GM18499 (cell line): ENCODE results near the gene OR9Q1.
"Not testable (repeated sequence)": the region's sequence is repeated elsewhere in the genome, so short reads cannot be mapped to it uniquely, and the experiment has no call there.

Source experiments
- ATAC-seq: cut with Tn5 transposase; IDR thresholded peaks from one replicate; pipeline ENCODE4 v1.9.1; 2021; ENCODE audit warnings: moderate number of reproducible peaks; ENCODE audit not compliant: insufficient read depth, unreplicated experiment

OR9Q1 gene

GRCh38 chr11:58125469-58125868 is 101.8 kb downstream of the OR9Q1 start, which contains the start of gene OR9I1:
Gene OR9I1 (minus strand): TSS chr11:58125530. CDS start chr11:58119444, 6,086 bp downstream.
- no peak for ATAC-seq

GRCh38 chr11:58127350-58127749 is 103.7 kb downstream of the OR9Q1 start:
- ATAC-seq: no peak

- no peak for ATAC-seq
These were observed 109.8 kb downstream of the OR9Q1 start for GRCh38 chr11:58133309-58134076.

- ATAC-seq: no peak
These were observed 110.5 kb downstream of the OR9Q1 start for GRCh38 chr11:58134151-58134550.

- no peak for ATAC-seq
These were observed 111.5 kb downstream of the OR9Q1 start for GRCh38 chr11:58135171-58135570.

GRCh38 chr11:58142761-58143160 is 119.1 kb downstream of the OR9Q1 start:
- ATAC-seq: no peak

- ATAC-seq: no peak
These were observed 129.1 kb downstream of the OR9Q1 start for GRCh38 chr11:58152781-58153180.

GRCh38 chr11:58164389-58164788 is 140.7 kb downstream of the OR9Q1 start:
- no peak for ATAC-seq

GRCh38 chr11:58164990-58165389 is 141.3 kb downstream of the OR9Q1 start:
- no peak for ATAC-seq

- ATAC-seq: no peak
These were observed 141.9 kb downstream of the OR9Q1 start for GRCh38 chr11:58165504-58166106.

GRCh38 chr11:58177409-58178054 is 153.9 kb downstream of the OR9Q1 start:
- ATAC-seq: no peak

- no peak for ATAC-seq
These were observed 154.8 kb downstream of the OR9Q1 start for GRCh38 chr11:58178444-58178843.

GRCh38 chr11:58179648-58180047 is 156.0 kb downstream of the OR9Q1 start:
- no peak for ATAC-seq

- no peak for ATAC-seq
These were observed 163.3 kb downstream of the OR9Q1 start for GRCh38 chr11:58186938-58187337.

GRCh38 chr11:58188770-58189169 is 165.1 kb downstream of the OR9Q1 start, which contains the start of gene OR9Q2:
Gene OR9Q2 (plus strand): TSS chr11:58189070. CDS start chr11:58190491, 1,421 bp downstream.
- ATAC-seq: no peak

- ATAC-seq: no peak
These were observed 168.5 kb downstream of the OR9Q1 start for GRCh38 chr11:58192229-58192628.

- no peak for ATAC-seq
These were observed 169.7 kb downstream of the OR9Q1 start for GRCh38 chr11:58193391-58193790.

GRCh38 chr11:58195939-58196338 is 172.3 kb downstream of the OR9Q1 start:
- ATAC-seq: no peak

- no peak for ATAC-seq
These were observed 175.6 kb downstream of the OR9Q1 start for GRCh38 chr11:58199271-58199670.

GRCh38 chr11:58204042-58204441 is 180.4 kb downstream of the OR9Q1 start, which contains the start of gene OR1S2:
Gene OR1S2 (minus strand): TSS chr11:58204142. CDS start chr11:58204142, 0 bp downstream.
- ATAC-seq: no peak

GRCh38 chr11:58212420-58212819 is 188.7 kb downstream of the OR9Q1 start, which contains the start of gene OR1S1:
Gene OR1S1 (plus strand): TSS chr11:58212720.
- not testable (repeated sequence) for ATAC-seq
